HPDE6-E6E7 (cell line): ENCODE results near the gene JMJD1C.

Source experiments
- DNase-seq: peaks from one replicate; pipeline ENCODE4 v3.0.0; 2011; ENCODE audit warnings: missing footprints; ENCODE audit errors: extremely low spot score

JMJD1C gene

GRCh38 chr10:63217120-63217605 is 248.6 kb downstream of the JMJD1C start:
- peak; percentile 36 for DNase-seq

GRCh38 chr10:63214571-63214970 is 251.2 kb downstream of the JMJD1C start:
- no peak for DNase-seq

GRCh38 chr10:63213489-63213888 is 252.3 kb downstream of the JMJD1C start:
- DNase-seq = no peak

- no peak for DNase-seq
Measured at GRCh38 chr10:63210611-63211196, 255.1 kb downstream of the JMJD1C start.

- DNase-seq = no peak
Measured at GRCh38 chr10:63209705-63210104, 256.1 kb downstream of the JMJD1C start.

GRCh38 chr10:63208986-63209385 is 256.8 kb downstream of the JMJD1C start:
- DNase-seq = no peak

- DNase-seq = no peak
Measured at GRCh38 chr10:63206997-63207811, 258.6 kb downstream of the JMJD1C start.

GRCh38 chr10:63206576-63206975 is 259.2 kb downstream of the JMJD1C start:
- DNase-seq = no peak

- DNase-seq = no peak
Measured at GRCh38 chr10:63205421-63205820, 260.4 kb downstream of the JMJD1C start.

- DNase-seq = no peak
Measured at GRCh38 chr10:63204667-63205391, 260.9 kb downstream of the JMJD1C start.

- no peak for DNase-seq
Measured at GRCh38 chr10:63201118-63201517, 264.7 kb downstream of the JMJD1C start.

GRCh38 chr10:63200431-63200830 is 265.3 kb downstream of the JMJD1C start:
- no peak for DNase-seq

- no peak for DNase-seq
Measured at GRCh38 chr10:63199716-63200115, 266.1 kb downstream of the JMJD1C start.

- DNase-seq = no peak
Measured at GRCh38 chr10:63197344-63198092, 268.3 kb downstream of the JMJD1C start.

- no peak for DNase-seq
Measured at GRCh38 chr10:63192826-63193225, 273.0 kb downstream of the JMJD1C start.

GRCh38 chr10:63175534-63175933 is 290.2 kb downstream of the JMJD1C start:
- no peak for DNase-seq

GRCh38 chr10:63173468-63174232 is 292.1 kb downstream of the JMJD1C start:
- DNase-seq = no peak

- DNase-seq = no peak
Measured at GRCh38 chr10:63171926-63172325, 293.9 kb downstream of the JMJD1C start.

GRCh38 chr10:63171255-63171855 is 294.4 kb downstream of the JMJD1C start:
- DNase-seq = no peak

- no peak for DNase-seq
Measured at GRCh38 chr10:63169624-63170023, 296.2 kb downstream of the JMJD1C start.
